Lower leg skin (tissue), 3 donors: Measurements from ENCODE around the gene LDB2.

ENCODE experiments used
- CTCF ChIP-seq, 3 donors: fragments of 450-650 bp; IDR thresholded peaks; one replicate each; pipeline ENCODE4 v1.5.1; 2016; ENCODE audit warnings: antibody characterized with exemption in 3 of 3, mild to moderate bottlenecking in 3 of 3, moderate library complexity in 2 of 3
- POLR2A ChIP-seq, 2 donors: fragments of 450-650 bp; IDR thresholded peaks; one replicate each; pipeline ENCODE4 v1.6.1; 2016 to 2017; ENCODE audit warnings: antibody characterized with exemption in 2 of 2, mild to moderate bottlenecking in 1 of 2, moderate library complexity in 1 of 2

DNA sequence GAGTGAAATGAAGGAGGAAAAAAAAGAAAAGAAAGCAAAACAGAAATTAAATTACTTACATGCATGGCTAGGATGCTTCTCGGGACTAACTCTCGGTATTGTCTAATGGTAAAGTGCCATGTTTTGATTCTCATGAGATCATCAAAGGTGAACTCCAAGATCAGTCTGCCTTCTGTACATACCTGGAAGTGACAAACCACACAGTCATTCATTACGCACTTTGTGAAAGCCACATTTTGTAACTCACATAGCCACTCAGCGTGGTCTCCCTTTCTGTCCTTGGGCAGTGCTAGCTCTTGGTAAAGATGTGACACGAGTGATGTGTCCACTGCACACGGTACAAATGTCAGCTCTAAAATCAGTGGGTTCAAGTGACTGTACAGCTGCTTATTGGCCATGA is 309.8 kb downstream of the LDB2 start:
- TF ChIP-seq POLR2A (IDR thresholded peaks at IDR 0.05) (no peak), CTCF (IDR thresholded peaks at IDR 0.05) (no peak)
